Lung (tissue), 12 donors: ENCODE results near the gene IL22RA1. TPM values are rescaled to one million over a fixed set of nuclear protein-coding genes. Genes with fewer than 3 reads are reported as not detected.
A peak's percentile ranks its signal among the peaks of the same experiment; 100 is the strongest.

ENCODE experiments used
- ATAC-seq: fragments of 200-7000 bp; cut with Tn5 transposase; one replicate; pipeline ENCODE4 v1.9.1; 2020; ENCODE audit warnings: moderate number of reproducible peaks; ENCODE audit not compliant: insufficient read depth, low FRiP score
- DNase-seq, 3 donors: peaks; one replicate each; pipeline ENCODE4 v3.0.0-alpha.2; 2013 to 2017
- H3K27ac ChIP-seq, 2 donors: one replicate each; pipeline ENCODE4 v1.5.1; 2013; ENCODE audit warnings: mild to moderate bottlenecking in 2 of 2, moderate library complexity in 2 of 2, control low read depth in 1 of 2, inconsistent platforms in 1 of 2, low read depth in 1 of 2, low read length in 1 of 2
- H3K27me3 ChIP-seq, 3 donors: one replicate each; pipeline ENCODE4 v1.5.1; 2013; ENCODE audit warnings: low read length in 2 of 3; ENCODE audit not compliant: control insufficient read depth in 3 of 3, insufficient read depth in 3 of 3
- H3K36me3 ChIP-seq, 4 donors: one replicate each; pipeline ENCODE4 v1.5.1; 2013; ENCODE audit warnings: low read length in 4 of 4, mild to moderate bottlenecking in 1 of 4, moderate library complexity in 1 of 4; ENCODE audit not compliant: control insufficient read depth in 4 of 4, insufficient read depth in 4 of 4
- H3K4me1 ChIP-seq, 5 donors: one replicate each; pipeline ENCODE4 v1.5.1; 2013; ENCODE audit warnings: low read length in 5 of 5, mild to moderate bottlenecking in 2 of 5, moderate library complexity in 1 of 5; ENCODE audit not compliant: control insufficient read depth in 5 of 5, insufficient read depth in 5 of 5
- H3K4me3 ChIP-seq: one replicate; pipeline ENCODE4 v1.5.1; 2013; ENCODE audit warnings: mild to moderate bottlenecking, control low read depth, moderate library complexity
- H3K9ac ChIP-seq, 2 donors: one replicate each; pipeline ENCODE4 v1.5.1; 2013; ENCODE audit warnings: low read length in 2 of 2, control low read depth in 1 of 2; ENCODE audit not compliant: insufficient read depth in 1 of 2
- H3K9me3 ChIP-seq, 4 donors: one replicate each; pipeline ENCODE4 v1.5.1; 2013; ENCODE audit warnings: low read length in 3 of 4, mild to moderate bottlenecking in 1 of 4, moderate library complexity in 1 of 4; ENCODE audit not compliant: control insufficient read depth in 4 of 4, insufficient read depth in 3 of 4
- CTCF ChIP-seq: IDR thresholded peaks from 2 replicates; pipeline ENCODE4 v1.5.1; 2012; ENCODE audit warnings: mild to moderate bottlenecking; ENCODE audit errors: control extremely low read depth, extremely low read depth
- WGBS, 2 donors: extraction: QIAGEN DNeasy Blood & Tissue Kit; methylation state at CpG; one replicate each; pipeline ENCODE4 v1.1.7; 2013; 5-methylcytosine and 5-hydroxymethylcytosine counted together
- polyA plus RNA-seq, 2 donors: library from polyadenylated mRNA; stranded (reverse); fragments of 200-250 nt; gene quantifications; one replicate each; pipeline ENCODE4 v1.2.1, GENCODE V29; 2013
- total RNA-seq, 2 donors: library from RNA; depleted of rRNA in 1 of 2; stranded (reverse); fragments of >200 nt in 1 of 2; gene quantifications; one replicate each; pipeline ENCODE4 v1.2.1, GENCODE V29; 2014 to 2021
- donor health status: control.
- donor health status: control.
- donor health status: Bipolar disorder and iron deficiency.
- donor health status: healthy.
- donor health status: DM: yes; HTN: yes; CAD: no.

IL22RA1 gene
- total and polyA plus RNA-seq, 4 donors, result 0.09 to 1.0 (median 0.23) TPM

- DNase-seq, result peak; percentile 38 to 43 (median 41)
- ATAC-seq, result no peak
- 75 to 80% methylated on average over 9 of the region's 9 CpGs for WGBS, 2 donors
- Histone ChIP-seq H3K4me3 (no peak overlapping the region), H3K4me1 (no peaks in the 10 kb centered on the region), H3K36me3 (no peaks in the 10 kb centered on the region), H3K9ac (no peak overlapping the region), H3K27me3 (no peaks in the 10 kb centered on the region), H3K9me3 (peaks cover 0 to 2% (median 0%) of the 10 kb centered on the region in 4 donors), H3K27ac (no peak overlapping the region)
- TF ChIP-seq CTCF, result no peak
Observed at GRCh38 chr1:24101796-24102586, 40.9 kb downstream of the IL22RA1 start.

- no peak for ATAC-seq
- Histone ChIP-seq H3K4me1 (no peaks in the 10 kb centered on the region), H3K9me3 (peaks cover 0 to 2% (median 0%) of the 10 kb centered on the region in 4 donors), H3K27me3 (no peaks in the 10 kb centered on the region), H3K27ac (no peak overlapping the region), H3K36me3 (no peaks in the 10 kb centered on the region), H3K4me3 (no peak overlapping the region), H3K9ac (no peak overlapping the region)
- WGBS, 2 donors, result 83 to 88% methylated on average over 13 of the region's 13 CpGs
- no peak for DNase-seq
- TF ChIP-seq CTCF, result no peak
Observed at GRCh38 chr1:24100945-24101737, 41.8 kb downstream of the IL22RA1 start.

- 76 to 82% methylated on average over 12 of the region's 12 CpGs for WGBS, 2 donors
- Histone ChIP-seq H3K27me3 (no peaks in the 10 kb centered on the region), H3K4me3 (no peak overlapping the region), H3K4me1 (no peaks in the 10 kb centered on the region), H3K36me3 (no peaks in the 10 kb centered on the region), H3K9ac (no peak overlapping the region), H3K9me3 (peaks cover 0 to 2% (median 0%) of the 10 kb centered on the region in 4 donors), H3K27ac (peak overlapping the region in 1 of 2 donors; percentile 41)
- DNase-seq, result no peak
- no peak for TF ChIP-seq CTCF
- ATAC-seq, result no peak
Observed at GRCh38 chr1:24098943-24099638, 43.8 kb downstream of the IL22RA1 start.
